ENCODE results near the gene DDX6. TPM values are rescaled to one million over a fixed set of nuclear protein-coding genes. Genes with fewer than 3 reads are reported as not detected.

The DDX6 gene
- total and polyA plus RNA-seq, 12 donors, result 17.1 to 179 (median 132) TPM

GRCh38 chr11:118708296-118708695 is 82.7 kb downstream of the DDX6 start:
- intact Hi-C loops (cut with DNase I), result no loop called here
- H3K36me3 ChIP-seq, result no peaks in the 10 kb centered on the region
- no peak for TF ChIP-seq CTCF (IDR thresholded peaks at IDR 0.05)
- H3K27ac ChIP-seq, result no peak overlapping the region
- WGBS, 2 donors, result 81 to 87% methylated on average over 6 of the region's 6 CpGs
- H3K9me3 ChIP-seq, result no peaks in the 10 kb centered on the region
- H3K4me1 ChIP-seq, result peaks cover 0 to 17% (median 0%) of the 10 kb centered on the region in 9 donors
- H3K27me3 ChIP-seq, result peaks cover 0 to 4% (median 0%) of the 10 kb centered on the region in 7 donors
- no peak for ATAC-seq
- no peak for DNase-seq
- H3K4me3 ChIP-seq, result no peak overlapping the region

- 89 to 94% methylated on average over 7 of the region's 7 CpGs for WGBS, 2 donors
- Histone ChIP-seq H3K4me1 (peaks cover 0 to 19% (median 0%) of the 10 kb centered on the region in 9 donors), H3K27ac (no peak overlapping the region)
These were observed 84.5 kb downstream of the DDX6 start for GRCh38 chr11:118706546-118706825.

GRCh38 chr11:118705791-118706545 is 85.0 kb downstream of the DDX6 start:
- 65 to 72% methylated on average over 12 of the region's 12 CpGs for WGBS, 2 donors
- Histone ChIP-seq H3K4me1 (peaks cover 0 to 19% (median 0%) of the 10 kb centered on the region in 9 donors), H3K36me3 (no peaks in the 10 kb centered on the region), H3K27ac (no peak overlapping the region), H3K4me3 (no peak overlapping the region), H3K27me3 (no peaks in the 10 kb centered on the region), H3K9me3 (peaks cover 0 to under 1% (median 0%) of the 10 kb centered on the region in 11 donors)
- intact Hi-C loops (cut with DNase I), result no loop called here
- ATAC-seq (no peak), DNase-seq (no peak)
- no peak for TF ChIP-seq CTCF (IDR thresholded peaks at IDR 0.05)

More at GRCh38 chr11:118706546-118706825, 84.5 kb downstream of the DDX6 start:
- Histone ChIP-seq H3K4me3 (no peak overlapping the region), H3K9me3 (no peaks in the 10 kb centered on the region), H3K27me3 (peaks cover 0 to 3% (median 0%) of the 10 kb centered on the region in 7 donors), H3K36me3 (no peaks in the 10 kb centered on the region)
- intact Hi-C loops (cut with DNase I), result no loop called here
- DNase-seq (no peak), ATAC-seq (no peak)
- no peak for TF ChIP-seq CTCF (IDR thresholded peaks at IDR 0.05)

- no peaks in the 10 kb centered on the region for H3K27me3 ChIP-seq
- no peaks in the 10 kb centered on the region for H3K36me3 ChIP-seq
- DNase-seq, result no peak
- intact Hi-C loops (cut with DNase I), result no loop called here
- no peak for TF ChIP-seq CTCF (IDR thresholded peaks at IDR 0.05)
- WGBS, 2 donors, result 68 to 75% methylated on average over 15 of the region's 15 CpGs
- H3K4me3 ChIP-seq, result no peak overlapping the region
- peak in 2 of 8 donors; percentile 22 to 29 for ATAC-seq
- H3K9me3 ChIP-seq, result peaks cover 0 to 8% (median 0%) of the 10 kb centered on the region in 11 donors
- peaks cover 0 to 19% (median 0%) of the 10 kb centered on the region in 9 donors for H3K4me1 ChIP-seq
- peak overlapping the region in 1 of 10 donors; percentile 11 for H3K27ac ChIP-seq
These were observed 85.7 kb downstream of the DDX6 start for GRCh38 chr11:118705111-118705741.

Data from heart right ventricle (tissue), 16 donors.